DOHH2 (cell line): ENCODE results near the gene VWA5B1.

Source experiments
- H3F3A ChIP-seq: fragments of 200-600 bp; sonication (generic), shearing (Covaris generic); 2 replicates; pipeline ENCODE4 v1.6.0; 2016; ENCODE audit warnings: antibody characterized with exemption, mild to moderate bottlenecking; ENCODE audit not compliant: control insufficient read depth, insufficient read depth
- H3K27ac ChIP-seq: fragments of 200-600 bp; sonication (generic); 2 replicates; pipeline ENCODE4 v1.5.1; 2014; ENCODE audit warnings: low read depth, mild to moderate bottlenecking, low read length, moderate library complexity
- H3K27me3 ChIP-seq: fragments of 200-600 bp; sonication (generic); 2 replicates; pipeline ENCODE4 v1.6.1; 2014; ENCODE audit warnings: mild to moderate bottlenecking, low read length, mixed read lengths; ENCODE audit not compliant: control insufficient read depth
- H3K36me3 ChIP-seq: fragments of 200-600 bp; sonication (generic); 2 replicates; pipeline ENCODE4 v1.6.1; 2014; ENCODE audit warnings: mild to moderate bottlenecking, low read length, moderate library complexity, mixed read lengths; ENCODE audit not compliant: control insufficient read depth
- H3K4me1 ChIP-seq: fragments of 200-600 bp; sonication (generic); 2 replicates; pipeline ENCODE4 v1.6.1; 2014; ENCODE audit warnings: mild to moderate bottlenecking, low read length, mixed read lengths; ENCODE audit not compliant: control insufficient read depth
- H3K4me2 ChIP-seq: fragments of 200-600 bp; sonication (generic); 2 replicates; pipeline ENCODE4 v1.6.0; 2014; ENCODE audit warnings: mild to moderate bottlenecking, low read length, moderate library complexity
- H3K4me3 ChIP-seq: fragments of 200-600 bp; sonication (generic); 2 replicates; pipeline ENCODE4 v1.5.1; 2014; ENCODE audit warnings: mild to moderate bottlenecking, low read length, mixed read lengths
- H3K79me2 ChIP-seq: fragments of 200-600 bp; sonication (generic); 2 replicates; pipeline ENCODE4 v1.6.1; 2014; ENCODE audit warnings: mild to moderate bottlenecking, low read length, mixed read lengths; ENCODE audit not compliant: control insufficient read depth
- H3K9me2 ChIP-seq: fragments of 200-600 bp; sonication (generic); replicated peaks from 2 replicates; pipeline ENCODE4 v1.6.1; 2014; ENCODE audit warnings: mild to moderate bottlenecking, low read length, mixed read lengths; ENCODE audit not compliant: control insufficient read depth
- H3K9me3 ChIP-seq: fragments of 200-600 bp; sonication (generic); 2 replicates; pipeline ENCODE4 v1.6.1; 2014; ENCODE audit warnings: antibody characterized with exemption, low read length, mixed read lengths; ENCODE audit not compliant: control insufficient read depth, insufficient read depth
- H4K20me1 ChIP-seq: fragments of 200-600 bp; sonication (generic); 2 replicates; pipeline ENCODE4 v1.6.0; 2014; ENCODE audit warnings: low read depth, mild to moderate bottlenecking, antibody characterized with exemption, low read length, moderate library complexity; ENCODE audit not compliant: control insufficient read depth, insufficient read depth
- CTCF ChIP-seq: fragments of 200-600 bp; sonication (generic); IDR thresholded peaks from one replicate; pipeline ENCODE4 v1.5.1; 2014; ENCODE audit warnings: antibody characterized with exemption, mild to moderate bottlenecking, low read depth, low read length; ENCODE audit not compliant: poor library complexity, severe bottlenecking
- EZH2phosphoT487 ChIP-seq: fragments of 200-600 bp; sonication (generic); IDR thresholded peaks from 2 replicates; pipeline ENCODE4 v1.6.1; 2017; ENCODE audit warnings: borderline replicate concordance, mild to moderate bottlenecking, antibody characterized with exemption, low read length, moderate library complexity, mixed read lengths

VWA5B1 gene

GRCh38 chr1:20319456-20320220, 29.0 kb downstream of the VWA5B1 start:
- Histone ChIP-seq H3K27ac (no peak overlapping the region), H3K79me2 (no peaks in the 10 kb centered on the region), H3K9me3 (no peaks in the 10 kb centered on the region), H3K27me3 (peaks cover 14% of the 10 kb centered on the region), H4K20me1 (no peaks in the 10 kb centered on the region), H3F3A (no peaks in the 10 kb centered on the region), H3K4me1 (no peaks in the 10 kb centered on the region), H3K36me3 (no peaks in the 10 kb centered on the region), H3K4me3 (no peak overlapping the region), H3K4me2 (no peak overlapping the region), H3K9me2 (no peaks in the 10 kb centered on the region)
- TF ChIP-seq EZH2phosphoT487 = no peak
- TF ChIP-seq CTCF = no peak

DNA sequence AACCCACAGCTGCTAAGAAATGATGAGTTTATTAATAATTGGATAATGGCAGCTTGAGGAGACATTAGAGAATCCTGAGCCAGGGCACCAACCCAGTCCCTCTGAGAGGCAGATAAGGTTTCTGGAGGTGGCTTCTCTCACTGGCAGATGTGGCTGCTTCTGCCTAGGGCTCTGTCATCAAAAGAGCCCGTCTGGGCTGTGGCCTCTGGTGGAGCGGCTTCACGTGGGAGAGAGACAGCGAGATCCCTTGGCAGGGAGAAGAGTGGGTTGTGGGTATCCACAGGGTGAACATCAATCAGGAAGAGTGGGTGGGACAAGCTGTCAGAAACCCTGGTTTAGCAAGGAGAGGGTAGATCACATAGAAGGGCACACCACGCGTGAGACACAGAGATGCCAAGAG, 30.0 kb downstream of the VWA5B1 start:
- peaks cover 14% of the 10 kb centered on the region for H3K27me3 ChIP-seq
- TF ChIP-seq CTCF (no peak), EZH2phosphoT487 (no peak)
- H3K36me3 ChIP-seq = no peaks in the 10 kb centered on the region
- no peaks in the 10 kb centered on the region for H3K9me3 ChIP-seq
- no peaks in the 10 kb centered on the region for H3F3A ChIP-seq
- H3K9me2 ChIP-seq = no peaks in the 10 kb centered on the region
- H4K20me1 ChIP-seq = no peaks in the 10 kb centered on the region
- no peak overlapping the region for H3K27ac ChIP-seq
- no peak overlapping the region for H3K4me2 ChIP-seq
- no peaks in the 10 kb centered on the region for H3K4me1 ChIP-seq
- no peaks in the 10 kb centered on the region for H3K79me2 ChIP-seq
- H3K4me3 ChIP-seq = no peak overlapping the region

DNA sequence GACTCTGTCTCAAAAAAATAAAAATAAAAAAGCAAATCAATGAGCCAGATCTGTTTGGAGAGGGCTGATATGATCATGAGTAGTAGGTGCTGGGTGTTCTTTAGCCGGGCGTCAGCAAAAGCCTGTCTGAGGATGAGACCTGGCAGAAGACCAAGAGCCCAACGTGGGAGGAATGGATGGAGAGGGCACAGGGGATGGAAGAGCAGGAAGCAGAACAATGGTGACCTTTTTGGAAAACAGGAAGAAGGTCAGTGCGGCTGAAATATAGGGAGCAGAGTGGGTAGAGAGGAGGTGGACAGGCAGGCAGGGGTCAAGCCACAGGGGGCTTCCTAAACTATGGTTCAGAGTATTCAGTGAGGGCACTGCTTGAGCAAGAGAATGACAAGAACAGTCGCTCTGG, 30.9 kb downstream of the VWA5B1 start:
- H3K27me3 ChIP-seq = peaks cover 14% of the 10 kb centered on the region
- H3F3A ChIP-seq = no peaks in the 10 kb centered on the region
- H3K27ac ChIP-seq = no peak overlapping the region
- no peaks in the 10 kb centered on the region for H3K4me1 ChIP-seq
- no peaks in the 10 kb centered on the region for H4K20me1 ChIP-seq
- H3K79me2 ChIP-seq = no peaks in the 10 kb centered on the region
- H3K36me3 ChIP-seq = no peaks in the 10 kb centered on the region
- TF ChIP-seq EZH2phosphoT487 (no peak), CTCF (no peak)
- H3K9me3 ChIP-seq = no peaks in the 10 kb centered on the region
- H3K4me2 ChIP-seq = no peak overlapping the region
- no peak overlapping the region for H3K4me3 ChIP-seq
- H3K9me2 ChIP-seq = no peaks in the 10 kb centered on the region
